GM12874 (cell line): ENCODE results near the gene ECE1.

Source experiments
- TF ChIP-seq, protein P1 (sequence below): IDR thresholded peaks from 2 replicates; pipeline ENCODE4 v1.5.1; 2011; ENCODE audit warnings: low read depth, mild to moderate bottlenecking, control low read depth, low read length, moderate library complexity; ENCODE audit not compliant: insufficient read depth

The ECE1 gene

GRCh38 chr1:21291964-21292363 is 1.7 kb upstream of the ECE1 start:
- TF ChIP-seq, protein P1, sequence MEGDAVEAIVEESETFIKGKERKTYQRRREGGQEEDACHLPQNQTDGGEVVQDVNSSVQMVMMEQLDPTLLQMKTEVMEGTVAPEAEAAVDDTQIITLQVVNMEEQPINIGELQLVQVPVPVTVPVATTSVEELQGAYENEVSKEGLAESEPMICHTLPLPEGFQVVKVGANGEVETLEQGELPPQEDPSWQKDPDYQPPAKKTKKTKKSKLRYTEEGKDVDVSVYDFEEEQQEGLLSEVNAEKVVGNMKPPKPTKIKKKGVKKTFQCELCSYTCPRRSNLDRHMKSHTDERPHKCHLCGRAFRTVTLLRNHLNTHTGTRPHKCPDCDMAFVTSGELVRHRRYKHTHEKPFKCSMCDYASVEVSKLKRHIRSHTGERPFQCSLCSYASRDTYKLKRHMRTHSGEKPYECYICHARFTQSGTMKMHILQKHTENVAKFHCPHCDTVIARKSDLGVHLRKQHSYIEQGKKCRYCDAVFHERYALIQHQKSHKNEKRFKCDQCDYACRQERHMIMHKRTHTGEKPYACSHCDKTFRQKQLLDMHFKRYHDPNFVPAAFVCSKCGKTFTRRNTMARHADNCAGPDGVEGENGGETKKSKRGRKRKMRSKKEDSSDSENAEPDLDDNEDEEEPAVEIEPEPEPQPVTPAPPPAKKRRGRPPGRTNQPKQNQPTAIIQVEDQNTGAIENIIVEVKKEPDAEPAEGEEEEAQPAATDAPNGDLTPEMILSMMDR = no peak

GRCh38 chr1:21291184-21291583 is 921 bp upstream of the ECE1 start:
- TF ChIP-seq, protein P1 = no peak

- TF ChIP-seq, protein P1 = no peak
Observed at GRCh38 chr1:21290546-21290944, 282 bp upstream of the ECE1 start.

DNA sequence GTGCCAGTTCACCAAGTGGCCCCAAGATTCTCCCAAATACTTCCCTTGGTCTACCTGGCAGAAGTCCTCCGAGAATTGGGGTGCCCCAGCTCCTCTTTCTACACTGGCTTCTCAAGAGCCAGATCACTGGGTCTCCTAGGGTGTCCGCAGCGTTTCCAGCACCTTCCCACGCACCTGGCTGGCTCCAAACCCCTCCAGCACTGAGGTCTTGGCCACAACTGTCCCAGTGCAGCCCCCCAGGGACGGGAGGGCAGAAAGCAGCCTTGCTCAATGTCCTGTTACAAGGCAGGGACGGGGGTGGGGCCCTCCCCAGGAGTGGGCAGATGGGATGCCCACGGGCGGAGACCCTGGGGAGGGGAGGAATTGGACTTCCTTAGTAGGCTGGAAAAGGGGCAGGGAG is 1.1 kb downstream of the ECE1 start:
- TF ChIP-seq, protein P1 = no peak

DNA sequence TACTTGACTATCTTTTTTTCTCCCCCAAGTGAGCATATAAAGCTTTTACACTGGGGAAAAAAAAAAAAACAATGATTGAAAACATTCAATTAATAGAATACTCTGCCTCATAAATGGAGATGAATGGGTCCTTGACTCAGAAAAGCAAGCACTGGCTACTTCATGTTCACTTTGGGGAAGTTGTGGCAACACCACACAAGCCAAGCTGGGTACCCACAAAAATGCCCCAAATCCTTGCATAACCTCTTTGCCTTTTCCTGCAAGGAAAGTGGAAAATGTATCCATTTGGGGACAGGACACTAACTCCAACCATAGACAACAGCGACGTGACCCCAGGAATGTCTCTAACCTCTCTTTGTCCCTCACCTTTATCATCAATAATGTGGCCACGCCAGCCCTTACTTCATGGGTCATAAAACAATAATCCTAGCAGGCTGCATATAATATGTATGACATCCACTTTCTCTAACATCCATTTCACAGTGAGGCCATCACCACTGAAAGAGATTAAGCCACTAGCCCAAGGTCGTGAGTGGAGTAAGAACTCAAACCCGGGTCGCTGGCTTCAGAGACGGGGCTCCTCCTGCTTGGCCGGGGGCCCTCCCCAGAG is 2.3 kb downstream of the ECE1 start:
- TF ChIP-seq, protein P1 = no peak

DNA sequence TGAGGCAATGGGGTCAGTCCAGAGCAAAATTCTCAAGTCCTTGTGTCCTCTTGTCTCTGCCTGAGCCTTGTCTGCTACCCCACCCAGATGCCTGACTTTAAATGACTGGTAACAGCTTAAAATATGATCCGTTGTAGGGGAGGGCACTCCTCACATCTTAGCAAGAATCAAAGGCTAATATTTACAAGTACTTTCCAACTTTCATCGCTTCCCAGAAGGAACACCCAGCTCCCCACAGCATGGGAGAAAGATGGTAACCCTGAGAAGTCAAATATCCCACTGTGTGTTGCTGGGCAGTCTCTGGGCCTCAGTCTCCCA is 5.2 kb downstream of the ECE1 start:
- TF ChIP-seq, protein P1 = no peak

DNA sequence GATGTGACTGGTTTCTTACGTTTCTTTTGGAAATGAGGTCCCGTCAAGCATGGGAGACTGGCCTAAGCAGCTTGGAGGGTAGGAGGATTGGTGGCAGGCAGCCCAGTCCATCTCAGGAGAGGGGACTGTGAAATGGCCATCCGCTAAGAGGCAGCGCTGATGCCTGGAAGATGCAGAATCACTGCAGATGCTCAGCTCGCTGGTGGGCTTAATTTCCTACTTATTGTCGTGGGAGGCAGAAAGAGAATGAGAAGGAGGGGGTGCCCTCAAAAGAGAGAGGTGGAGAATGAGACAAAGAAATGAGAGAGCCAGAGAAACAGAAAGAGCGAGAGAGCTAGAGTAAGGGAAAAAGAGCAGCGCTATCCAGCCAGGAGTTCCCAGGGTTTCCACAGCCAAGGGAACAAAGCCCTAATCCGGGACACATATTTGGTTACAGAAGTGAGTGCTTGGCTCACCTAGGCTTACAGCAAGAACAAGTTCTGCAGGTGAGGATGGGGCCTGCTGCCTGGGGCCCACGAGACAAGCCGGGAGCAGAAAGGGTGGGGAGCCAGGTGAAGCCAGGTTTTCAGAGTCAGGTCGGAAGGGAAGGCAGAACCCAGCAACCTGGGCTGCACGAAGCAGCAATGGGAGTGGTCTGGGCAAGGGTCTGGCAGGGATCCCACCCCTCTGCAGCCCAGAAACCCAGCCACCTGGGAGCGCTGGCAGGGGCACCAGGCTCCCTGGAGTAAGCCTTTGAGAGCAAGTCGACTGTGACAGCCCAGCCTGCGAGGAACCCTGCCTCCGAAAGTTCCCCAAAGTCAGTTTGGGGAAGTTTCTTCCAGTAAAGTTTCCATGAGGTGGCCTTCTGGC is 5.8 kb downstream of the ECE1 start:
- TF ChIP-seq, protein P1 = no peak
